Measurements from ENCODE around the gene HSPA12B.
A peak's percentile ranks its signal among the peaks of the same experiment; 100 is the strongest.

The HSPA12B gene

DNA sequence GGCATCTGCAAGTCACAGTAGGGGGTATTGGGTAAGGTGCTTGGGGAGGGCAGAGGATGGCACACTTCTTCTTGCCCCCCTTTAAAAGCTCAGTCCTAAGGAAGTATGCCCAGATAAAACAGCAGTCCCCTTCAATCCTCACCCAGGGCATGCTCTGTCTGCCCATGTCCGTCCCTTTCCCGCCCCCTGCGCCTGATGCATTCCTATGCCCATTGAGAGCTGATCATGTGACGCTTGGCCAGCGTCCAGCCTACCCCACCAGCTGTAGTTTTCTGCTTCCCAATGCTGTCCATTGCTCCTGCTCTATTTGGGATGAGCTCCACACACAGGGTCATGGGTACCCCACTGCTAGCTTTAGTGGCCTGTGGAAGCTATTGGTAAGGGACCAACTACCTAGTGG is 28.4 kb upstream of the HSPA12B start:
- DNase-seq (ENCODE audit: low read depth in 2 of 2) = no peak

DNA sequence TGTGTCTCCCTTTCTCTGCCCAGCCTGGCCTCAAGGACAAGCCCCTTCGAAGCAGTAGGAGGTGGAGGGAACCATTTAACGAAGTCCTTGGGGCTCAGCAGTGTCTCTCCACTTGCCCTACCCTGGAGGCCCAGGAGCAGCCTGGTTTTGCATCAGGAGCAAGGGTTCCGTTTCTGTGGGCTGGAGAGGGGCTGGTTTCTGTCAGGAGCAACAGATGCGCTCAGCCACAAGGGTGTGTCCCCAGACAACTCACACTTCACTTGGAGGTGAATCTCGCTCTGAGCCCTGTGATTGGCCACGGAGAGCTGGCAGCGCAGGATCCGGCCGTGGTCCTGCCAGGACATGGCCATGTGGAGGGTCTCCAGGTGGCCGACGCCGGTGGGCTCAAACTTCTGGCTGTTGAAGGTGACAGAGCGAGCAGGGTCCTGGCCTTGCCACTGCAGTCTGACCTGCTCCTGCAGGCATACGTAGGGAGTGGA is 27.0 kb upstream of the HSPA12B start:
- DNase-seq (ENCODE audit: low read depth in 2 of 2) = no peak

DNA sequence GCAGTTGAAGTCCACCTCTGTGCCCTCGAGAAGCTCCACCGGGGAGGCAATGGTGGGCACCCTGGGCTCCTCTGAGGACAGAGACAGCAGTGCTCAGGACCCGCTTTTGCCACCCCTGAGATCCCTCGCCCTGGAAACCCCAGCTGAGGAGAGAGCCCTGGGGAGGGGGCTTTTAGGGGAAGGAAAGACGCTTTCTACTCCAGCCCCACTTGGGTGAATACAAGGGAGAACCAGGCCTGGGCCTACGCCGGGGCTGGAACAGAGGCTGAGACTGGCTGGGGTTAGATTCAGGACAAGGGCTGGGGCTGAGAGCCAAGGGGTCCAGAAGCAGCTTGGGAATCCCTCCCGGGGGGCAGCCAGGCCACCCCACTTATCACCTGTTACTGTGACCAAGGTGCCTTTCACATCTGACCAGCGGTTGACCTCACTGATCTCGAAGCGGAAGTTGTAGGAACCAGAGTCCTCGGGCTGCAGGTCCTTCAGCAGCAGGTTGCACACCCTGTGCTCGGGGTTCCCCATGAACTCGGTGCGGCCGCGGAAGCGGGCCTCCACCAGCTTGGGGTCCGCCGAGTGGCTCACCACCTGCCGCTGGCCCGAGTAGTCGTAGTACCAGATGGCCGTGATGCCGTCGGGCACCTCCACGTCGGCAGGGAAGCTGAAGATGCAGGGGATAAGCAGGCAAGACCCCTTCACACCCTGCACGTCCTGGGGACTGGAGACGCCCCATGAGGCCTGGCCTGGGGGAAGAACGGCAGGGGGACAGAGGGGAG is 26.3 kb upstream of the HSPA12B start:
- no peak for DNase-seq (ENCODE audit: low read depth in 2 of 2)

DNA sequence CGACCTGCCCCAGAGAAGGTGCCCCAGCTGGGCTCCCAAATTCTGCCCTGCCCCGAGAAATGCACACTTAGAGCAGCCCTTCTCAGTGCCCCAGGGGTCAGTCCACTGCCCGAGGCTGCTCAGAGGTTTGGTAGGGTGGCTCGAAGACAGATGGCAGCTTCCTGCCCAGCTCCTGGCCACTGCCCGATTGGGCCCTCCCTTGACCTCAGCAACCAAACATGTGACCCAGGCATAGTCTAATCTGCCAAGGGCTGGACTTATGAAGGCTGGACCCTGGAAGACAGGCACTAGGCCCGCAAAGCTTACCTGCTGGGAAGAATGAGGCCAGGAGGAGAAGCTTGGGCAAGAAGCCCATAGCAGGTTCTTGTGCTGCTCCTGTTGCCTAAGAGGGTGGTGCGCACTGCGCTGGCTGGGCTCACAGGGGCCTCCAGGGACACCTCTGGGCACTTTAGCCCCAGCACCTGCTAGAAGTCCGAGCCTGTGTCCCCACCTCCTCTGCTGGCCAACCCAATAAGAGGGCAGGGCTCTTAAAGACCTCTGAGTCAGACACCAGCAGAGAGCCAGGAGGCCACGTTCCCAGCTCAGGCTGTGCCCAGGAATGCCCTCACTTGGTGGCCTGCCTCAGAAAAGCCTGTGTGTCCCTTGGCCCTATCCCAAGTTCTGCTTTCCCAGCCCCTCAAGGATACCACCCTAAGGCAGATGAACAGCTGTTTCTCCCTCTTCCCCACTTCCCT is 25.5 kb upstream of the HSPA12B start:
- DNase-seq (ENCODE audit: low read depth in 2 of 2) = no peak

DNA sequence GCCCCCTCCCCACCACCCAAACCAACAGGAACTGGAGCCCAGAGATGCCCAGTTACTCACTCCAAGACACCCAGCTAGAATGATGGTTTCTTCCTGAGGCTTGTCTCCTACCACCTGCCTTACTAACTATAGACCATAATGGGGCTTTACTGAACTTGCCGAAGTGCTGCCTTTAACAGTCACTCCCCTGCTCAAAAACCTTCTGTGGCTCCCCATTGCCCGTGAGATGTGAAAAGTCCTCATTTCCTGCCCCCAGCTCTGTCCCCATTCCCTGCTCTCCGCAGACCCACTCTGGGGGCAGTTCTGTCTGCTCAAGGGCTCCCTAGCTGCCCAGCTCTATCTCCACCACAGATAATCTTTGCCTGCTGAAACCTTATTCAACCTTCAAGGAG is 25.0 kb upstream of the HSPA12B start:
- no peak for DNase-seq (ENCODE audit: low read depth in 2 of 2)

DNA sequence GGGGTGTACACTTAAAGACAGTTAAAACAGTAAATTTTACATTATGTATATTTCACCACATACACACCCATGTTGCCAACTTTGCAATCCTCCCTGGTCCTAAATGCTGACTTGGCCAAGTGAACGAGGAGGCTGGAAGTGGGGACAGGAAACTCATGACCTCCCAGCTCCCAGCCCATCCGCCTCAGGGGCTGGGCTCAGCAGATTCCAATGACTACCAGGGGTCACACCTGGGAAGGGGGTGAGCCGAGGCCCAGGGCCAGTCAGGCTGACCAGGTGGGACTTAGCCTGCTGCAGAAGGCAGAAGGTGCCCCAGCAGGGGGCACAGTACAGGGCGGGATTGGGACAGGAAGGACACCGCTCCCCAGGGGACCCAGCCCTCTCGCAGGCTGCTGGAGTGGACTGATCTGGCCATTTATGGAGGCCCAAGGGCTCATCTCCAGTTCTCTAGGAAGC is 22.4 kb upstream of the HSPA12B start:
- no peak for DNase-seq (ENCODE audit: low read depth in 2 of 2)

DNA sequence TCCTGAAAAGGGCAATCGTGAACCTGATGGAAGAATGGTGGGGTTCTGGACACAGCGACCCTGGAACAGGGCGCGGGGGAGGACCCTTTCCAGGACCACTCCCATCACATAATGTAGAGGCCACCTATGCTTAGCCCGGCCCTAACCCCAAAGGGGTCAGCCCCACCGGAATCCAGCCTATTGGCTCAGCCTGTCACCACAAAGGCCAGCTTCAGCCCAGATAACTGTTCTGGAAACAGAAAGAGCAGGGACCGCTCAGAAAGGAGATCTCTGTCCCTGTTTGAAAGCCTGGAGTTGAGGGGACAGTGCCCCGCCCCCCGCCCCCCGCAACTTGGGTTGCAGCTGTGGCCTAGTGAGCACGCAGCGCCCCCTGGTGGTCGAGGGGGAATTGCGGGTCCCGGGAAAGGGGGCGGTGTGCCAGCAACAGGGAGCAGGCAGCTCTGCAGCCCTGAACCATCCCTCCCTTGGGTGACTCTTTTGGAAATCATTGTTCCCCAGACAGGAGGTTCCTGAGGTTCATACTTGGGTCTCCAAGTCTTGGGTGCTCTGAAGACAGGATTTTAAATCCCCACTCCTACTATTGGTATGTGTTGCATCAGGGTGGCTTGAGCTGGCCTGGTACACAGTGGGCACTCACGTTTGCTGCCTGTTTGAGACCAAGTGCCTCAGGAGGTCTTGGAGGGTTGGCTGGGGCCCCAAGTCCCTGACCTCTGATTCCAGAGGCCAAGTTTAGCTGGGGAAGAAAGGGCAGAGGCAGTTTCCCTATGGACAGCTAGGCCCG is 21.6 kb upstream of the HSPA12B start:
- DNase-seq (ENCODE audit: low read depth in 2 of 2) = peak; percentile 42 to 61

DNA sequence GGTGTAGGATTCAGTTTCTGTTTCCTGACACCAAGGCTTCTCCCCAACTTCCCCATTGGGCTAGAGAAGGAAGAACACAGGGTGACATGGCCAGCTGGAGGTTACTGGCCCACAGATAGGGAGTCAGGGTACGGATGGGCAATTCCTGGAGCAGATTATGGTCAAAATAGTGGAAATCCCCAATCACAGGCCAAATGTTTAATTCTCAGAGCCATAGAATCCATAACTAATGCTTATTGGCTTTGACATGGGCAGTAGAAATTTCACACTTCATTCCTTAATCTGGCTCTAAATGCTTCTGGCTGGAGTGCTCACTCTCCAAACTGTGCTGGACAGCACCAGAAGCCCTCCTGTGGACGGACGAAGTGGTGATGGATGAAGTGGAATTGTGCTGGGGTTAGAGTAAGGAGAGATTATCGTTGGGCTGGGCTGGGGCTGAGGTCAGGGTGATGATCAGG is 21.0 kb upstream of the HSPA12B start:
- DNase-seq (ENCODE audit: low read depth in 2 of 2) = no peak

DNA sequence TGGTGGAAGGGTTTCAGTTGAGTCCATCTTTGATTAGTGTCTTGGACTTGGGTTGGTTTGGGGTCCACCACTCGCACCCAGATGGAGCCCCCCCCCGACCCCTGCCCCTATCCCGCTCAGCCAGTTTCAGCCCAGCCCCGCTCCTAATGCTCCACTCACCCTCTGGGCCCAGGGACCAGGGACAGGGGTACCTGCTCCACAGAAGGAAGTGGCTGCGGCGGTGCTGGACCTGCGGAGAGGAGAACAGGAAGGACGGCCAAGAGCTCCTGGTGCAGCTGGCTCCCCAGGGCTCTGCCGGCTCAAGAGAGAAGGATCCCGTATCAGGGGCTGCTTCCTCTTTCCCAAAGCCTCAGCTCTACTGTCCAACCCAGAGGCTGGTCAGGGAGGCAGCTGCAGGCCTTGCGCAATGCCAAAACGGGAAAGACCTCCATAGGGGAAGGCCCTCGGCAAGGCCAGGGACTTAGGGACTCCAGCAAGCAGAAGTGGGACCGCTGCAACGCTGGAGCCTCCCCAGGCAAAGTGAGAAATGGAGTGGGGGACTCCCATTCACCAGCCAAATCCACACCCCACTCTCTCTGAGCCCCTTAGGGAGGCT is 20.1 kb upstream of the HSPA12B start, which contains the start of gene SIGLEC1:
Gene SIGLEC1, minus strand, starts transcription at position 322 of the 595 bp plus-strand sequence. CDS start 5,472 bp downstream, outside the sequence.
- no peak for DNase-seq (ENCODE audit: low read depth in 2 of 2)

DNA sequence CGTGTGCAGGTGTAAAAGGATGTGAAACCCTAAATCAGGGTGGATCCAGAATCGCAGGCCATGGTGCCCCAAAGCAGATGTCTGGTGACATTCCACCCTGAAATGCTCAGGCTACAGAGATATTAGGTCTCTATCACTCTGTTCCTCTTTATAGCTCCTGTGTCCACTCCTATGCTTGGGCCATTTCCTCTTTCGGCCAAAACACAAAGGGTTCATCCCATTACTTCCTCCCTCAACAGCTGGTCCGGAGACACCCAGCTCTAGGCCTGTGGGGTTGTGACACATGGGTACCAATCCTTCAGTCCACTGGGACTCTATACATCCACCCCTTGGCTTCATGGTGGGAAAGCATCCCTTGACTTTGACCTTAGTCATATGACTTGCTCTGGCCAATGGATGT is 18.4 kb upstream of the HSPA12B start:
- DNase-seq (ENCODE audit: low read depth in 2 of 2) = no peak

DNA sequence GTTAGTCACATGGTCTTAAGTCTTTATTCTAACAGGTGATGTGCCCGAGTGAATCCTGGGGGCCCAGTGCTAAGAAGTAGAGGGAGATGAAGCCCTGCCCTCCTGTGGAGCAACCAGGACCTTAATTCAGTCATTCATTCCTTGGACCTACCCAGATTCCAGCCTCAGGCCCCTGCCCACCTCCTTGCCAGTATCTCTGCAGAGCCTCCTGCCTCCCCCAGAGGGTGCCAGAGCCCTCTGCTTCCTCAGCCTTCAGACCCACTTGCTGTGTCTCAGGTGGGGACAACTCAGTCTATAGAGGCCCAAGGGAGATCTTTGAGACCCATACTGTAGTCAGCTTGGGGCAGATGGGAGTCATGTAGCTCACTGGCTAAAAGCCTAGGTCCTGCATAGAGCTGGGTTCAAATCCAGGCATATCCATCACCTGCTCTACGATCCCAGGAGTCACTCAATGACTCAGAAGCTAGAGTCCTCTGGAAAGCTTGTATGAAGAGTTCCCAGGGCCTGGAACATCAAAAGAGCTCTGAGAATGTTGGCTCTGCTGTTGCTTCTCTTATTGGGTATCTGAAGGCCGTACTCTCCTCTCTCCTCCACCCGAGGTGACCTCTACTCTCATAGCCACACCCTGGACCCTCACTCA is 16.2 kb upstream of the HSPA12B start:
- no peak for DNase-seq (ENCODE audit: low read depth in 2 of 2)

DNA sequence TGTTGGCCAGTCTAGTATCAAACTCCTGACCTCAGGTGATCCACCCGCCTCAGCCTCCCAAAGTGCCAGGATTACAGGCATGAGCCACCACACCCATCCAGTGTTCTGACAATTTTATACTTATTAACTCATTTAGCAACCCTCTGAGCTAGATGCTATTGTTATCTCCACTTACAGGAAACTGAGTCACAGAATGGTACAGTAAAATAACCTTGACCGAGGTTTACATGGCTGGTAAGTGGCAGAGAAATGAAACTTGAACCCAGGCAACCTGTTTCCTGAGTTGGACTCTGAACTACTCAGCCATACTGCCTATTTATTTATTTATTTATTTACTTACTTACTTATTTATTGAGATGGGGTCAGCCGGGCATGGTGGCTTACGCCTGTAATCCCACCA is 13.4 kb upstream of the HSPA12B start:
- DNase-seq (ENCODE audit: low read depth in 2 of 2) = no peak

DNA sequence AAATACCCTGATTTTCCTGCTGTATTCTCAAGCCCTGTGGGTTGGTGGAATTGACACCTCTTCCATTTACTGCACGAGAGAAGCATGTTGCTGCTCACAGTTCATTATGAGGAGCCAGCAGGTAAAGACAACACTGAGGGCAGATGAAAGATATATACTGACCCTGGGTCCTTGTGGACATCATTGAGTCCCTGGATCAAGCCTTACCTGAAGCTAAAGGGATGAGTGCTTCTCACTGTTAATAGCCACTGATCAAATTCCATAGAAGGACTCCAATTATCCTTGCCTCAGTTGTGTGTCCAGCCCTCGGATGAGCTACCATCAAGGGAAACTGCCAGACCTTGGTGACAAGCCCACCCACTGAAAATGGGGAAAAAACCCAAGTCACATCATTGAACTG is 12.4 kb upstream of the HSPA12B start:
- DNase-seq (ENCODE audit: low read depth in 2 of 2) = no peak

DNA sequence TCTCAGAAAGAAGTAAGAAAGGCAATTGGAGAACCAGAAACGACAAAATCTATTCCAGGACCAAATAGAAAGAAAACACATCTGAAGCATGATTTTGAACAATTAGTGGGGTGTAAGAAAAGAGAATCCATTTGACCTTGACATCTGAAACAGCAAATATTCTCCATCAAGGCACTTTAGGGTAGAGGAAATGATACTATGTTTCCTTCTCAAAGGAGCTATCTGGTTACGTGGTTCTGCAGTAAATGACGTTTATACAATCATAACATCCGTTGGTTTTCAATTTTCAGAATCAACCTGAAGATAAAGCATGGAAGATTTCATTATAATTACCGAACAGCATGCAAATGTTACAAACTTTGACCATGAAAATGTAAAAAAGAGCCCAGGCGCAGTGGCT is 11.9 kb upstream of the HSPA12B start:
- no peak for DNase-seq (ENCODE audit: low read depth in 2 of 2)

DNA sequence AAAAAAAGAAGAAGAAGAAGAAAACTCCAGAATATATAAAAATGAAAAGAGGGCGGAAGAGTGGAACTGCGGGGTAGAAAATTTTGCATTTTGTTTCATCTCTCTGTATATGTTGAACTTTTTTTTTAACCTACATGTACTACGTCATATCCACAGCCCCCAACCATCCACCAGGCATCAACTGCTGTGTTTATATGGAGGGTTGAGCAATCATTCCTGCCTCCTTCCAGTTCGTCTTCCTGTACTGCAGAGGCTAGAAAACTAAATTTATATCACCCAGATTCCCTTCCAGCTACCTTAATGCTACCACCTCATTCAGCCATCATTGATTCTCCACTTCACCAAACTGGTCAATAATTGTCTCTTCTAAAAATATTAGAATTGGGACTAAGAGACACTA is 10.6 kb upstream of the HSPA12B start:
- DNase-seq (ENCODE audit: low read depth in 2 of 2) = no peak

DNA sequence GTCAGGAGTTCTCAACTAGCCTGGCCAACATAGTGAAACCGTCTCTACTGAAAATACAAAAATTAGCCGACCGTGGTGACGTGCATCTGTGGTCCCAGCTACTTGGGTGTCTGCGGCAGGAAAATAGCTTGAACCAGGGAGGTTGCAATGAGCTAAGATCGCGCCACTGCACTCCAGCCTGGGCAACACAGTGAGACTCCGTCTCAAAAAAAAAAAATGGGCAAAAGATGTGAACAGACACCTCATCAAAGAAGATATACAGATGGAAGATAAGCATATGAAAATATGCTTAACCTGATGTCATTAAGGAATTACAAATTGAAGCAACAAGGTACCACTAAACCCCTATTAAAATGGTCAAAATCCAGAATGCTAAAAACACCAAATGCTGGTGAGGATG is 9.2 kb upstream of the HSPA12B start:
- no peak for DNase-seq (ENCODE audit: low read depth in 2 of 2)

DNA sequence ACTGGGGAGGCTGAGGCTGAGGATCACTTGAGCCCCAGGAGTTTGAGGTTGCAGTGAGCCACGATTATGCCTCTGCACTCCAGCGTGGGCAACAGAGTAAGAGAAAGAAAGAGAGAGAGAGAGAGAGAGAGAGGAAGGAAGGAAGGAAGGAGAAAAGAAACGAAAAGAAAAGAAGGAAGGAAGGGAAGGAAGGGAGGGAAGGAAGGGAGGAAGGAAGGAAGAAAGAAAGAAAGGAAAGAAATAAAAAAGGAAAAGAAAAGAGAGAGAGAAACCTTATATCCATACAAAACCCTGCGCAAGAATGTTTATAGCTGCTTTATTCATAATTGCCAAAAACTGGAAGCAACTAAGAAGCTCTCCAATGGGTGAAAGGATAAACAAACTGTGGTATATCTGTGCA is 8.1 kb upstream of the HSPA12B start:
- no peak for DNase-seq (ENCODE audit: low read depth in 2 of 2)

DNA sequence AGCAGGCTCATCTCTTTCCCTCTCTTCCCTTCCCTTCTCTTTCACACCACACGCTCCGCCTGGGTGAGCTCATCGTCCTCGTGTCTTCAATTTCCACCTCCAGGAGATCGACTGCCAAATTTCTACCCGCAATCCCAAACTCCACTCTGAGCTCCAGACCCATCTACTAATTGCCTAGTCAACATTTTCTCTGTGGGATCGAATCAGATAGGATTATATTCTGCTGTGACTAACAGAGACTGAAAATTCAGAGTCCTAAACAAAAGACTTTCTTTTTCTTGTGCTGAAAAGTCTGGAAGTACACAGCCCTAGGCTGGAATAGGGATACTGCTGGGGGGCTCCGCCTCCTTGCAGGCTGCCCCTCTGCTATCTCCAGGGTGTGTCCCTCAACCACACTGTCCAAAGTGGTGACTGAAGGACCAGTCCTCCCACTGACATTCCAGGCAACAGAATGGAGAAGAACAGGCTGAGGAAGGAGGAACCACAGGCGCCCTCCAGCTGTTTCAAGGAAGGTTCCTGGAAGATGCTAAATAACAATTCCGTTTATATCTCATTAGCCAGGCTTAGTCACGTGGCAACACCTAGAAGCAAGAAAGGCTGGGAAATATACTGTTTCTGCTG is 5.0 kb upstream of the HSPA12B start:
- DNase-seq (ENCODE audit: low read depth in 2 of 2) = no peak

DNA sequence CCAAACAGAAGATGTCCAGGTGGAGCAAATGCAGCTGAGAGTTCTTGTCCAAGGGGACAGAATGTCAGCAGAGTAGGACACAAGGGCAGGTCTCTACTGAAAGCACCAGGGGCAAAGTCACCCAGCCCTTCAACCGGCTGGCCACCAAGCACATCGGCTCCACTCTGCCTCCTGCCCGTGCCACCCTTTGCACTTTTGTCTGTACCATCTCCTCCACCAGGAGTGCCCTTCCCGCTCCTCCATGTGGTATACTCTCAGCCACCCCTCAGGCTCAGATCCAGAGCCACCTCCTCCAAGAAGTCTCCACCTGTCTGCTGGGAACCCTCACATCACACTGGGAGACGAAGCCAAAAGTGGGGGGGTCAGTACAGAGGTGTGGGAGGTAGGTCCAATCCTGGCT is 4.1 kb upstream of the HSPA12B start:
- DNase-seq (ENCODE audit: low read depth in 2 of 2) = no peak

DNA sequence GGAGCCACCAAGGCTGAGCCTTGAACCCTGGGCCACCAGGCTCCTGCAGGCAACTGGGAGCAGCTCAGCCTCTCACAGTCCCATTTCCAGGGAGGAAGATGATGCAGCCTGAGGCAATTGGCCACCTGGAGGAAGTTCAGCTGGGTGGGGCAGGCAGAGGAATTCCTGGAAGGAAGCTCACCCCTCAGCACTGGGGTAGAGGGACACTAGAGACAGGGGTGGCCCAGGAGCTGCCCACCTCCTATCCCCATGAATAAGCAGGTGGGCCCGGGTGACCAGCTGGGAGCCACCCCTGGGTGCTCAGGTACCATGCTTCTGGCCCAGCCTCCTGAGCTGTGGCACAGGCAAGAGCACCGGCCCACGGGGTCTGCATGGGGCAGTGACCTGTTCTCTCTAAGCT is 3.6 kb upstream of the HSPA12B start:
- no peak for DNase-seq (ENCODE audit: low read depth in 2 of 2)

DNA sequence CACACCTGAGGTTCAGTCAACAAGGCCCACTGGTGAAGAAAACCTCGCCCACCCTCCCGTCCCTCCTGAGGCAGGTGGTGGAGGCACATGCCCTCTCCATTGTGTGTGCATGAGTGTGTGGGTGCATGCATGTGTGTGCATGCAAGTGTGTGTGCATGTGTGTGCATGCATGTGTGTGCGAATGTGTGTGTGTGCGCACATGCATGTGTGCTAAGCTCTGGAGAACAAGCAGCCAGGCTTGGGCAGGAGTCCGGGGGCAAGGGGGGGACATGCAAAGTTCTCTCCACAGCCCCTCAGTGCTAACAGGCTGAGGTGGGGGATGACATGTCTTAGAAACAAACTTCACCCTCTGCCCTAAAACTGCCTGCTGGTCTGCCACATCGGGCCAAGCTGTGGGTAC is 3.1 kb upstream of the HSPA12B start:
- DNase-seq (ENCODE audit: low read depth in 2 of 2) = no peak
